ENCODE data around the gene PPA1. TPM values are rescaled to one million over a fixed set of nuclear protein-coding genes. Genes with fewer than 3 reads are reported as not detected.

PPA1 gene
- total and polyA plus RNA-seq, 2 donors (not counting 3 experiments of a cell fraction or from before 2014, with no cell fraction given), result 63.5 to 140 TPM

GRCh38 chr10:70164163-70164562 lies 69.1 kb downstream of the PPA1 start:
- dilution Hi-C loops (cut with MboI; ENCODE audit: extremely low pct_ligation_motif_present, low sequenced_read_pairs), result no loop called here
- Histone ChIP-seq H3K27me3 (ENCODE audit: control insufficient read depth in 2 of 2, insufficient read depth in 2 of 2, low read length in 2 of 2) (no peaks in the 10 kb centered on the region), H3K4me3 (replicated peaks in 1 of 3; ENCODE audit: insufficient read depth in 1 of 3, low read depth in 1 of 3, low read length in 3 of 3) (no peak overlapping the region), H3K9me1 (replicated peaks; ENCODE audit: control insufficient read depth, extremely low read depth, insufficient read depth, low read length) (no peaks in the 10 kb centered on the region), H3K79me2 (ENCODE audit: control insufficient read depth, insufficient read depth, low read length) (peaks cover 86% of the 10 kb centered on the region), H3K4me1 (ENCODE audit: control insufficient read depth, extremely low read depth, insufficient read depth, low read length) (peaks cover 6% of the 10 kb centered on the region), H4K20me1 (replicated peaks; ENCODE audit: control insufficient read depth, extremely low read depth, insufficient read depth, low read length) (peaks cover 5% of the 10 kb centered on the region), H3K9ac (replicated peaks; ENCODE audit: extremely low read depth, insufficient read depth, low read length) (no peak overlapping the region), H3K27ac (ENCODE audit: insufficient read depth, low read depth, low read length) (no peak overlapping the region), H3K36me3 (ENCODE audit: control insufficient read depth in 2 of 2, extremely low read depth in 1 of 2, insufficient read depth in 2 of 2, low read length in 2 of 2) (peaks cover 2 to 21% of the 10 kb centered on the region in 2 experiments), H3K4me2 (ENCODE audit: insufficient read depth, low read length) (no peak overlapping the region), H3K9me3 (replicated peaks; ENCODE audit: control insufficient read depth, insufficient read depth, low read length) (no peaks in the 10 kb centered on the region), H2AFZ (ENCODE audit: low read depth, low read length) (no peak overlapping the region)
- FAIRE-seq (no peak), DNase-seq (ENCODE audit: low read depth, low spot score) (no peak)
- no TSS peak for BruUV-seq (replicated peaks)
- POLR2A ChIA-PET, result no interaction called here
- TF ChIP-seq JUN (IDR thresholded peaks at IDR 0.05; ENCODE audit: borderline replicate concordance, insufficient read depth, insufficient read length, low read depth) (no peak), GATA2 (IDR thresholded peaks at IDR 0.05; ENCODE audit: insufficient read depth, insufficient read length, low read depth, low read length) (no peak), EZH2 (IDR thresholded peaks at IDR 0.05; ENCODE audit: borderline replicate concordance, low read depth, low read length, severe bottlenecking) (no peak), MAX (IDR thresholded peaks at IDR 0.05; ENCODE audit: insufficient read depth, insufficient read length) (no peak), POLR2A (IDR thresholded peaks at IDR 0.05; ENCODE audit: low read depth, low read length) (no peak), MYC (IDR thresholded peaks at IDR 0.05; ENCODE audit: low read depth, low read length) (no peak), POLR2AphosphoS5 (IDR thresholded peaks at IDR 0.05; ENCODE audit: insufficient read depth, low read depth, low read length) (no peak), CTCF (IDR thresholded peaks at IDR 0.05; ENCODE audit: extremely low read depth in 1 of 2, insufficient read depth in 1 of 2, low read depth in 1 of 2, low read length in 2 of 2) (no peak), FOS (IDR thresholded peaks at IDR 0.05; ENCODE audit: borderline replicate concordance, insufficient read depth, low read length) (no peak)
- intact Hi-C loops (cut with micrococcal nuclease), result no loop called here
- CTCF ChIA-PET, result no interaction called here
